Stimulated activated CD4-positive, alpha-beta T cell treated with anti-CD3 and anti-CD28 coated beads, Interleukin-2, amount 100 ng/mL, for 48 hours (primary cell): Measurements from ENCODE around the gene PBX1.
"Not testable (repeated sequence)": the region's sequence is repeated elsewhere in the genome, so short reads cannot be mapped to it uniquely, and the experiment has no call there.

Experiments
- DNase-seq, 2 donors: peaks; one replicate each; pipeline ENCODE4 v3.0.0-alpha.2; 2020

Gene PBX1

DNA sequence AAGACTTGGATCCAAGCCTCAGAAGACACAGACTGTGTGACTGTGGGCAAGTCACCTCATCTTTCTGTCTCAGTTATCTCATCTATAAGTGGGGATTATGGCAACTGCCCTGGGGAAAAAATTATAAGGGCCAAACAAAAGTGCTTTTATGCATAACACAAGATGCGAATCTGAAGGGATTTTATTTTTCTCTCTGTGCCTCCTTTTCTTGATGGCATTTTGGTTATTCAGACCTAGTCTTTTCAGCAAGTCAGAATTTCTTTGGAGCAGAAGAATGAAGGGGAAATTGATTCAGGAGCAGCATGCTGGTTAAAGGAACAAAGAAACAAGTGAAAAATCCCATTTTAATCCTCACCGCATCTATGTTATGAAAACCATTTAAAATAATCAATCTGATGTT, 86.9 kb downstream of the PBX1 start:
- no peak for DNase-seq

DNA sequence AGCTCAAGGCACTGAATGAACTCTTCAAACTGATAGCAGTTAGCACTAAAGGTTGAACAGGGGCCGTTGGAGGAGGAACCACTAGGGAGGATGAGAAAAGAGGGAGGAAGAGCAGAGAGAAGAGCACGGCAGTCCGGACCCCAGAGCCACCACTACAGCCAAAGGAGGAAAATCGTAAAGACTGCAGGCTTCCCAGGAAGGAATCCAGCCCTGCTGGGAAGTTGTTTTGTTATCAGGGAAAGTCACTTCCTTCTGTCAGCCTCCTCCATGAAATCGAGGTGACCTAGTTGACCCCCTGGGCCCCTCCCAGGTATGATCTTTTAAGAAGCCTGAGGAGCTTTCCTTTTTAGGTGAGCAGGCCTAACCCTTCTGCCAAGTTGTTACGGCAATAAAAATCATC, 88.2 kb downstream of the PBX1 start:
- no peak for DNase-seq

DNA sequence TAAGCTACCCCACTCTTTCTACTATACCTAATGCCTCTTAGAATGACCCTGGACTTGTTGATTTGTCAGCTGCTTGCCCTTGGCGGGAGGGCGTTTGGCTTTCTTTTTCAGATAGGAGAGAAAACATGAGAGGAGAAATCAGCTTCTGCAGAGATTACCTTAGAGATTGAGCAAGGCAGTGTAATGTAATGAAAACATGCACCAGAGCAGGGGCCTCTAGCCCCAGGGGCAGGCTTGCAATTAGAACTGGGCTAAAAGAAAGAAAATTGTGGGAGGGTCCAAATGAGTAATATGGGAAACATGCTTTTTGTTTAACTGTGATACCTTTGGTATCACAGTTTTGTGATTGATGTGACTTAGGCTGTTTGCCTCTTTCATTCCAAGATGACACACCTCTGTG, 89.7 kb downstream of the PBX1 start:
- no peak for DNase-seq

DNA sequence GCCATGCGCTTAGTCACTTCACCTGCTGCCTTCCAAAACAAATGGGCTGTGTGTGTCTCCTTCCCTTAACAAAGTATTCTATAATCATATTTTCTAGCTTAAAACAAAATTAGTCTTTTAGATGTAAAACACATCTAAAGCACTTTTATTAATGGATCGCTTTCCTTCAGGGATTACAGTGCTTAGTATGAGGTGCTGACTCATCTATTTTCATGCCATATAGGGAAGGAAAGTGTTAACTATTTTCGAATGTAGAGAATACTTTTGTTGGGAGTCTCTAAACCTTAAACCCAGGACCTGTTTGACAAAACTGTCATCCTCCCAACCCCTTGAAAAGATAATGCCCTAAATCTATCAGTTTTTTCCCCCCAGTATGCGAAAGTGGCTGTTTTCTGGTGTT, 90.2 kb downstream of the PBX1 start:
- no peak for DNase-seq

DNA sequence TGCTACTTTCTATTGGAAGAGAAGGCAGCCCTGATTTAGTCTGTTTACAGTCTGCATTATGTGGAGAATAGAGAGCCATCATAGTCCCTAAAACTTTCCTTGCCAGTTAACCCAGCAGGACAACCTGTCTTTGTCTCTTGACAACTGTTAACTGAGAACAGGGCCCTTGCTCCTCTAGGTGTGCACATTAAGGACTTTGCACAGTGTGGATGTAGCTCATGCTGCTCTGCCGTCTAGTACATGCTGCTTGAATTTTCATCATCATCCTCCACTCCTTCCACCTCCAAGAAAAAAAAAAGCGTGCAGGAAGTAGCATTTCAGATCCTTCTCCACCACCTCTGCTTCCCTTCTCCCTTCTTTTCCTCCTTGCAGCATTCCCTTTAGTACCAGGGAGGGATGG, 91.5 kb downstream of the PBX1 start:
- no peak for DNase-seq

DNA sequence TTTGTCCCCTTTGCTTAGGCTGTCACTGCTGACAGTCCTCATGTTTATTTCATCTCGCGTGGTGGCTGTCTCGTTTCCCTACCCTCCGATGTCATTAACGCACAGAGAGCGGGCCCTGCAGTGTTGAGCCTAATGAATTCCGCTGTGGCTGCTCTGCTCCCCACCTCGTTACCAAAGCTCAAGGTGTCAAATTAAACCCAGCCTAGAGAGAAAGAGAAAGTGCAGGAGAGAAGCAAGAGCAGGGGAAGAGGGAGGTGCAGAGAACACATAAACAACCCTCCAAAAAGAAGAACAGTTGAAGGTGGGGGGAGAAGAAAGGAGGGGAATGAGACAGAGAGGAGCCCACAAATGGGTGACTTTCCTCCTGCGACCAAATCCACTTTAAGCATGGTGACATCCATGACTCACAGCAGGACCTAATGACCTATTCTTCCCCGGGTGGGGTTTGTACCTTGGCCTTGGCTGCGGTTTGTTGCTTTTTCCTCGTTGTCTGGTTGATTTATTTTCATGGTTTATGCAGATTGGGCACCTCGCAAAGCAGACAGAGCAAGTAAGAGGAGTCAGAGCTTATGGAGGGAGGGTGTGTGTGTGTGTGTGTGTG, 92.5 kb downstream of the PBX1 start:
- DNase-seq, result no peak

DNA sequence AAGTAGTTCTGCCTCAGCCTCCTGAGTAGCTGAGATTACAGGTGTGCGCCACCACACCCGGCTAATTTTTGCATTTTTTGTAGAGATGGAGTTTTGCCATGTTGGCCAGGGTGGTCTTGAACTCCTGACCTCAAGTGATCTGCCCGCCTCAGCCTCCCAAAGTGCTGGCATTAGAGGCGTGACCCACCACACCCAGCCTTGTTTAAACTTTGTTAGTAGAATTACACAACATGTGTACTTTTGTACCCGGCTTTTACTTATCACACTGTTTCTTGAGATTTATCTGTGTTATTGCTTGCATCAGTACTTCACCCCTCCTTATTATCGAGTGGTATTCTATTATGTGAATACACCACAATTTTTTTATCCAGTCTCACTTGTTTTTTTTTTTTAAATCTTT, 94.0 kb downstream of the PBX1 start:
- DNase-seq, result not testable (repeated sequence)

DNA sequence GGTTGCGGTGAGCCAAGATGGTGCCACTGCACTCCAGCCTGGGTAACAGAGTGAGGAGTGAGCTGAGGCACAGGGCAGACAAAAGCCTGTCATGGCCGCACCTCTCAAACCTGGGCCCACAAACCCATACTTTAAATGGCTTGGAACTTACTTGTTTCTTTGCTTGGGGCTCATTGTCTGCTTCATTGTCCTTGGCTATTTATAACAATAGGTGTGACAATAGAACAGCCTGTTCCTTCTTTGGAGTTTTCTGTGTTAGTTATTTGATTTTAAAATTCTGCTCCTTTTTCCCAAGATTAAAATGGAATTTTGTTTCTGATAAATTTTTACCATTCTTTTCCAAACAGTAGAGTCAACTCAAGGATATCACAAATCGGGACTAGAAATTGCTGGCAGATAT, 94.7 kb downstream of the PBX1 start:
- DNase-seq, result no peak

DNA sequence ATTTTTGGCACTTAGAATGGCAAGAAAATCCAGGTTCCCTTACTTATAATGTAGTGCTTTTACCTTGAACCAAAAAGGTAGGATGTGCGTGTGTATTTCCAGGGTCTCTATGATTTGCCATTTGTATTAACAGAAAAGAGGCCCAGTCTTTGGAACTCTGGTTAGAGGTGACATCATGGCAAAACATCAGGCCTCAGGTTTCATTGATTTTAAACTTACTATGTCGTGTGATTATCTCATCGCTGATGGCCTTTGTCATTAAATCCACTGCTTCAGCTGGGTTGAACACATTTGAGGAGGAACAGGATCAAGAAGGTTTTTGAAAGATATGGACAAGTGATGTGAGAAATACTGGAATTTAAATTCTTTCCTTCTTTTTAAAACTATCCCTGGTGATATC, 95.2 kb downstream of the PBX1 start:
- DNase-seq, result no peak

DNA sequence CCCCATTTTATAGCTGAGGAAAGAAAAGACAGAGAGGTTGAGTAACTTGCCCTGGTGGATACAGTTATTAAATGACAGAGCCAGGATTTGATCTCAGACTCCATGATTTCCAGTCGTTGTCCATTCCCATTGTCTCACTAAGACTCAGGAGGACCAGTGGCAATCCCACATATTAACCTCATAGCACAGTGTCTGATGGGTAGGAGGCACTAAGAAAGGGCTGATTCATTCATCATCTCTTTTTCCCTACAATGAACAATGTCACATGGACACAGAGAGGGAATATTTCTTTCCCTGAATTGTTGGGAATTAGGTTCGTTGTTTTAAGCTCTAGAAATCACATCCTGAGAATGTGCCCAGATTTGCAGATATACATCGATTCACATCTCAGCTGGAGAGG, 99.9 kb downstream of the PBX1 start:
- no peak for DNase-seq

DNA sequence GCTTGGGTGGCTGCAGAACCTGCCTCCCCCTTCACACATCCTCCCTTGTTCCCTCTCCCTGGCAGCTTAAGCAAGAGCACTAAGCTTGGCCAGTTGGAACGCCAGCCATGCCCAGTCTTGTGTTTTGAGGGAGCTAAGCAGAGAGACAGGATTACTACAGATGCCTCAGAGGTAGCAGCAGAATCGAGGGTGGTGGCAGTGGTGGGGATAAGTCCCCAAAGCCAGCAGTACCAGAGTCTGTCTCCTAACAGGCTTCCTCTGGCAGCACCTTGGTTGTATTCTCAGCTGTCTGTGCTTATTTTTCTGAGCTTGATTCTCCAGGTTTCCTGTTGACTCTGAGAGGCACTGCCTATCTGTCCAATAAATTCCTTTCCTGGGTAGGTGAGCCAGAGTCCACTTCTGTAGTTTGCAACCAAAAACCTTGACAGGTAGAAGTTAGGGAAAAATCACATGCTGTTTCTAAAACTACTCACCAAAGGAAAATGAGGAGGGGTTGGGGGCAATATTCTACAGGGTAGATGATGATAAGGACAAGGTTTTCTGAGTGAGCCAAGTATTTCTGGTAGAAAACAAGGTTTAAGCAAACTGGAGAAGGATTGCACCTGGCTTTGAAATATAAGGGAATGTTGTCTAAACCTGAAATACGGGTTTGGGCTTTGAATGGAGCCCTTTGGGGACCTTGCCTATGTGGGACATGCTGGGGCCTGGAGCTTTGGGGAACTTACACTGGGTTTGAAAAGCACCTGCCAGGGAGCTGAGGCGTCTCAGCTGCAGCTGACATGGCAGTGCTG, 100.8 kb downstream of the PBX1 start:
- no peak for DNase-seq

DNA sequence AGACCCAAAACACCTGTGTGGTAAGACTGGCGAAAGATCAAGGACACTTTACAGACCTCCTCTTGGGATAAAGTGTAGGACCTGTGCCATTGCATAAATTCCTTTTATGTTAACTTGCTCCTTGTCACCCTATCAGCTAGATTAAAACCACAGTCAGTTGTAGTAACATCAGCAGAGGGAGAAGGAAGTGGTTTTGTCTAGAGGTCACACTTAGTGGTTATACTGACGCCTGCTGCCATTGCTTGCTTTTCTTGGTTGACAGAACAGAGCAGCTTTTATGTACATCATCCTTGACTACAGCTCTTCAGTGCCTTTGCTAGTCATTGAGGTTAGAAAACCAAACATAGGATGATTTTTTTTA, 101.4 kb downstream of the PBX1 start:
- no peak for DNase-seq

DNA sequence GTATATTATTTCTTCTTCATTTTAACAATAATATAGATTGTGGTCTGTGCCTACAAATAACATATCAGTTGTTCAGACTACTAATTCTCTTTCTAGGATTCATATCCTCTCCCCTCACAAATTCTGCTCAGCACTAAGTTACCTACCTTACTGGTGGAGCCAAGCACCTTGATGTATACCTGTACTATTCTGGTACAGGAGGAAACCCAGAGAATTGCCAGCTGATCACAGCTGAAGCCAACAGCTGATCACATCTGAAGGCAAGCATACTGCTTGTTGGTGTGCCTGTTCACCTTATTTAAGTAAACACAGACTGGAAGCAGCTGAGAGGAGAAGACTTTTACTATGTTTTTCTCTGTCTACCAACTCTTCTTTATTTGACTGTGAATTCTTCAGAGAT, 101.8 kb downstream of the PBX1 start:
- DNase-seq, result no peak

DNA sequence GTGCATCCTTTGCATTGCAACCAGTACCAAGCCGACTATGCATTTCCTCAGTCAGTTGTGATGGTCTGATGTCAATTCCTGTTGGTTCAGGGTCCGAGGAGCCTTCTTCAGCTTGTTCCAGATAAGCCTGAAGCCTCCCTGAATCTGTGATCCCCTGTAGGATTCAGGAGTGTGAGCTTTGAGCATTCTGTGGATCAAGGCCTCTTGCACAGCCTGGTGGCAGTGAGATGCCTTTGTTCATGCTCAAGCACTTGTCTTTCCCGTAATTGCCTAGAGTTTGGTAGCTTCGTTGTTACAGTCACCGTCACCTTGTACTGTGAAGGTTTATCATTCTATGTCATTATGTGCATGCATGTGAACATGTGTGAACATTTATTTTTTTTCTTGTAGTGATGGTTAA, 103.5 kb downstream of the PBX1 start:
- no peak for DNase-seq

DNA sequence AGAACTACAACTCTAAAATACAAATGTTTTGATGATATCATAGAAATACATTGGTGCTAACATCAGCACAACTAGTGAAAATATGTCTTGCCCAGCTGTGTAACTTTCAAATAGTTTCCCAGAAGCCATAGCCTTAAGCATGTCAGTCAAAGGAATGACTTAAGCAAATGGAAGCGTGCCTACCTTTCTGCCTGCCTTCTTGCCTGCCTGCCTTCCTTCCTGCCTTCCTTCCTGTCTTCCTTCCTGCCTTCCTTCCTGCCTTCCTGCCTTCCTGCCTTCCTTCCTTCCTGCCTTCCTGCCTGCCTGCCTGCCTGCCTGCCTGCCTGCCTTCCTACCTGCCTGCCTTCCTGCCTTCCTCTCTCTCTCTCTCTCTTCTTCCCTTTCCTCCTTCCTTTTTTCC, 104.0 kb downstream of the PBX1 start:
- no peak for DNase-seq

DNA sequence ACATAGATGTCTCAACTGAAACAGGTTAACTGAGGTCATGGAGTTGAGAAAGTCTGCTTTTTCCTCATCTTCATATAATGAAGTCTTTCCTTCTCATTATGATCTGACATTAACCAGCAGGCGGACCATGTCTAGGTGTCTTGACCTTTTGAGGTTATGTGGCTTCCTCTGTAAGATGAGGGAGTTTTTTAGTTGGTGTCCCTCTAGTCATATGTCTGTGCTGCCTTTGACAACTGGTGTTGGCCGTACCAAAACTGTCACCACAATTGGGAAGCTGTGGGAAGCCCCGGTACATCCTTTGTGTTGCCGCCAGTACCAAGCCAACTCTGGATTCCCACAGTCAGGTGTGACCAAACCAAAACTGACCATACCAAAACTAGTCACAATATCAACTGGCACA, 105.1 kb downstream of the PBX1 start:
- no peak for DNase-seq

DNA sequence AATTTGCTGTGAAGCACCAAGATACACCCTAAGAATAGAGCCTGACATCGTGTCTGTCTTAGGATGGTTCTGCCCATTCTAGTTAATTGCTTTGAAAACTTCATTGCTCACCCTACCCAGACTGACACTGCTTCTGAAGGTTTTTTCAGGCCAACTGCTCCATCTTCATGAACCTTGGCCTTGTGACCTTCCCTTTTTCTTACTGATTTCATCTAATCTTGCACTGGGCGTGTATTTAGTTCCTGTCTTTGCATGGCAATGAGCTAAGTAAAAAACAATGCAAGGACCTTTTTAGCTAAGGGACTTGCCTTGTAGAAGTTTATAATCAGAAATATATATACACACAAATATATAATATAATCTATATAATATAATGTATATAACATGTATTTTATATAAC, 108.0 kb downstream of the PBX1 start:
- no peak for DNase-seq

DNA sequence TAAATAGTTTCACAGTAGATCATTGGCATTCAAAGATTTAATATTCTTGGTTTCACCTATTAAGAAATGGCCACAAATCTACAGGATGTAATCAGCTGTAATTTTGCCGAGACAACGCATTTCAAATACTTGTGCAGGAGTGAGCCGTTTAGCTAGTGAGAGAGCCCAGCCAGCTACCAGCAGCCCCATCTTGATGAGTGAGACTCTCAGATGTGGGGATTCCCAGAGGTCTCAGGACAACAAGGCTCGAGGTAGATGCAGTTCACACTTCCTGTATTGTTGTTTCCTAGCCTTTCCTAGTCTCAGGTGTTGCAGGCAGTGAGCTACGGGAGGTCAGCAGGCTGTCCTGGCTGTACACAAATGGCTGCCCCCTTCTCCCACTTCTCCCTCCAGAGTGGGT, 108.6 kb downstream of the PBX1 start:
- DNase-seq, result no peak

DNA sequence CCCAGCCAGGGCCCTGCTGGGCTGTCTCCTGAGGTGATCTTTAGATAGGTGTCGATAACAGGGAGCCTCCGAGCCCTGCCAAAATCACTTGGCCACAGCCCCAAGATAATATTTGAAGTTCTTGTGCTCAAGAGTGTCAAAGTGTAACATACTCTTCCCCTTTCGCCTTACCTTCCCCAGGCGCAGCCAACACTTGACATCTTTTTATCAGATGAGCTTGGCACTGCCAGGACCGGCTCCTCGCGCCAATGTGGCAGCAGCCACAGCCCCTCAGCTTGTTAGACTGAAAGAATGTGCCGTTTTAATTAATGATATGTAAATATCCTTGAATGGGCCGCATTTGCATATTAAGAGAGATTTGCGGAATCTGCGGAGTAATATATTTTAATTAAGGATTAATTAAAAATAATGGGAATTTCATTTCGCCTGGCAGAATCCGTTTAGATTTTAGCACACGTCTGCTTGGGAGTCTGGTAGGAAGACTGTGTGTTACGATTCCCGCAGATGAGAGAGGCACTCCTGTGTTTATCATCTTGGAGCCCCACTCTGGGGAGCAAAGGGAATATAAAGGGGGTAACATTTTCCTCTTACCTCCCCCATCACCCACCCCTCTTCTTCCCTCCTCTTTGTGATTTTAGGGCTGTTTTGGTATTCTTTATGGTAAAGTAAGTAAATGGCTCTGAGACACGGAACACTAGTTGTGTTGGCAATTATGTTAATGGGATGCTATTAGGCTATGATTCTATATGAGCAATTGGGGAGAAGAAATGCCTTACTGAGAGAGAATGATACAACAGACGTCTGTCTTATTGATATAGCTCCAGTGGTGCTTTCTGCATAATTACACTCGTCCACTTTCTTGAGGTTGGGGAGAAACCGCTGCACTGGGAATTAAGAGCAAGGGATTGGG, 109.8 kb downstream of the PBX1 start:
- DNase-seq, result no peak

DNA sequence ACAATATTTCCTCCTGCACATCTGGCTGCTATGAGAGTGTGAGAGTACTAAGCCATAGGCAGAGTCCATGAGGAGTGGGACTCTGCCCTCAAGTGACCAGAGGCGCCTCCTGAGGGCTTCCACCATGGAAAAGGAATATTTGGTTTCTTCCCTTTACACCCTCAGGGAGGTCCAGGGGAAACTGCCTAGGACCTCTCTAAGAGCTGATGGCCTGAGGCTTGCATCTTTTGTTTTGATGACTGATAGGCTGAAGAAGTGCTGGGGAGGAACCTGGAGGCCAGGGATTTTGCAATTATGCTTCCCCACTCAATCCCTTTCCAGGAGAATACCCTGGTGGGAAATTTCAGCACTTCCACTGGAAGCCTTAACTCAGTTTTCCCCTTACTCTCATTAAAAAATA, 111.0 kb downstream of the PBX1 start:
- DNase-seq, result no peak

DNA sequence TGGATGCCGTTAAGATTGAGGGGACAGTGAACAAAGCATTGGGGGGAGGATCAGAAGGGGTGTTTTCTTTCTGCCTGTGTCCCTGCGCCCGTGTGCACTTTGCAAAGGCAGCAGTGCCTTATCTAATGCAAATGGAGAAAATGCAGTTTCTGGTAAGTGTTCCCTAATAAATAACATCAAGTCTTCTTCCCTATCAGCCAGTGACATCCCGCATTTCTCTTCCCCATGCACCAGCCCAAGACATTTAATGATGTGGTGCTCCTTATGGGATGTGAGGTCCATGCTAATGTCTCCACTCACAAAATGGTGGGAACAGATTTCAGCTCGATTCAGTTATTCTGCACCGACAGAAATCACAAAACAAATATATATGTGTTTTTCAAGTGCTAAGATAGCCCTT, 111.8 kb downstream of the PBX1 start:
- no peak for DNase-seq

DNA sequence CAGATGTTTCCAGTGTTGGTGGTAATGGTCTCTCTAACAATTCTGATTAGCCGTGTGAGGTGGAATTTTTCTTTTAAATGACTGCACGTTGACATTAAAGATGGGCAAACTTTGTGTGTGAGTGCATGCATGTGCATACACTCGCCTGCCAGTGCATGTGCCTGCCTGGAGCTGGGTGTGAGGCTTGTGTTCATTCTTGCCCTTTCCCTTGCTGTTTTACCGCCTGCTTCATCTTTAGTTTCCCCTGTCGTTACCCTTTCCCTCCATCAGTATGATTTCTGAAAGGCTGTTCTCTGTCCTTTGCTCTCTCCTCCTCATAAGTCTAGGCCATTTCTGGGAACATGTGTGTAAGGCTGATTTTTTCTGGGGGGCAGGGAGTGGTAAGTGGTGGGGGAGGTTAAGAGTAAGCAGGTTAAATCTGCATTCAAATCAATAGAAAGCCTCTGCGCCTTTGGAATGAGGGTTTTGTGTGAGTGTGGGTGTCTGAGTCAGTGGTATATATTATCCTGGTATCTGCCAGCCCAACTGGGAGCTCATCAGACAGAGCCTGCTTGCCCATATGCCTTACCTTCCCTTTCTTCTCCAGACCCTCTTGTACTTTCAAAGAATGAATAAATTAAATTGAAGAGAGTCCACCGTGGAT, 112.5 kb downstream of the PBX1 start:
- no peak for DNase-seq

DNA sequence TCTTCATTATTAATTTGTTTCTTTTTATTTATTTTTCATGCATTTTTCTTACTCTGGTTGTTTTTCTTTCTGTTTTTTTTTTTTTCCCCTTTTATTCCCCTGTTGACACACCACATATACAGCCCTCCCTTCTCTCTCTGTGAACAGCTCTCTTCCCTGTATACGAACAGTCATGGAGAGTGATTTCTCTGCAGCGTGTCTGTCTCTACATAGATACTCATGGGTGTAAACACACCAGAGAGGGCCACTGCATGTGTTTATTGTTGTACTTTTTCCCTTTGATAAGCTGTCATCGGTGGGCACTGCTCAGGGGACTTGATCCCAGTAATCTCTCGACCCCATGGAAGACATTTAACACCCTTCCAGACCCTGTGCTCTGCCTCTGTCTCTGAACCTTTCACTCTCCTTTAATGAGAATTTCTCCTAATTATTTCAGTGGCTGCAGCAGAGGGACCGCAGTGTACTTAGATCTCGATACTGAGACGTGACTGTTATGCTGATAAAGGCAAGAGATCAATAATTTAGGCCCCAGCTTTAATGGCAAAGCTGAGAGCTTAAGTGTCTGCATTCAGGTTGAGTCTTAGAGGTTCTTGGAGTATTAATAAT, 113.1 kb downstream of the PBX1 start:
- no peak for DNase-seq
